GM23248 (cell line): ENCODE measurements around the gene ACVR1.

Source experiments
- EZH2 ChIP-seq: fragments of 200-600 bp; sonication (generic); IDR thresholded peaks from 2 replicates; pipeline ENCODE4 v1.6.1; 2018; ENCODE audit warnings: antibody characterized with exemption, mild to moderate bottlenecking; ENCODE audit not compliant: insufficient read depth, poor library complexity, severe bottlenecking
- EZH2phosphoT487 ChIP-seq: fragments of 200-600 bp; sonication (generic); IDR thresholded peaks from 2 replicates; pipeline ENCODE4 v1.6.1; 2018; ENCODE audit warnings: antibody characterized with exemption, moderate library complexity, mild to moderate bottlenecking, low read depth; ENCODE audit not compliant: insufficient read depth

DNA sequence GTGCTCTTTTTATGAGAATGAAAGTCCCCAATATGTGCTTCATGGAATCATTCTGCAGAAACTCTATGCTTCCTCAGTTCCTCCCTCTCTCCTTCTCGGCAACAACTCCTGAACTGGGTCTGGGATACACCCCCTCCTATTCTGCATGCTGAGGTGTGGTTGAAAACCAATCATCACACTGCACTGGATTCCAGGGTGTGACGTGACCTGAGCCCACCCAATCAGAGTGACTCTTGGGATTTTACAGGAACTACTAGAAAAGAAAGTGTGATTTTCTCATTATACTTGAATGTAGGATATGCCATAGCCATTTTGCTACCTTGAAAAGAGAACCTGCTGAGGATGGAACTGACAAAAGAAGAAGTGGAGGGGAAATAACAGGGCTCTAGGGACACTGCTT lies 36.3 kb downstream of the ACVR1 start:
- TF ChIP-seq EZH2 (no peak), EZH2phosphoT487 (no peak)
